GM21515 (cell line): ENCODE results near the gene CKB.

Experiments used
- ATAC-seq: cut with Tn5 transposase; IDR thresholded peaks from one replicate; pipeline ENCODE4 v1.9.1; 2021; ENCODE audit not compliant: unreplicated experiment

CKB gene

DNA sequence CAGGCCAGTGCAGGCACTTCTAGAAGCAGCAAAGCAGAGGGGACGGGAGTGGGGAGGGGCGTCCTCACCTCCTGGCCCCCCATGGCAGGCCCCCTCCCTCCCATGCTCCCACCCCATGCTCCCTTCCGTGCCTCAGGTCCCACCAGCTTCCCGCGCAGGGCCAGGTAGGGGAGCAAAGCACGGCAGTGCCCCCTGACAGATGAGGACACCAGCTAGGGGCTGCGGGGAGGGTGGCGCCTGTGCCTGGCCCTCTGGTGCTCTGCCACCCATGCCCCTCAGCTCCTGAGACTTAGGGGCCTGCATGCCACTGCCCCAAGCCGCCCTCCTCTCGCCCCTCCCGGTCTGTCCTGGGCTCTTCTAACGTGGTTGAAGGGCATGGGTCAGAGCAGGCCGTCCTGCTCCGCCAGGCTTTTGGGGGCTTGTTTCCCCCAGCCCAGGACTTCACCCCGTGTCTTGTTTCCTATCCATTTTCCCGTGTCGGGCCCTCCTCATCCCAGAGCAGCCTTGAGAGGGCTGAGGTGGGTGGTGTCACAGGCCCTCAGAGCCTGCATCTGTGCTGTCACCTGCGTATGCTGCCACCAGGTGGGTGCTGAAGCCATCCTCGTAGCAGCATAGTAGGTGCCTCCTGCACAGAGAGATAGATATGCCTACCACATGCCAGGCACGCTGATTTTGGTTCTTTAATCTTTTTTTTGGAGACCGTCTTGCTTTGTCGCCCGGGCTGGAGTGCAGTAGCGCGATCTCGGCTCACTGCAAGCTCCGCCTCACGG is 16.6 kb upstream of the CKB start:
- no peak for ATAC-seq

DNA sequence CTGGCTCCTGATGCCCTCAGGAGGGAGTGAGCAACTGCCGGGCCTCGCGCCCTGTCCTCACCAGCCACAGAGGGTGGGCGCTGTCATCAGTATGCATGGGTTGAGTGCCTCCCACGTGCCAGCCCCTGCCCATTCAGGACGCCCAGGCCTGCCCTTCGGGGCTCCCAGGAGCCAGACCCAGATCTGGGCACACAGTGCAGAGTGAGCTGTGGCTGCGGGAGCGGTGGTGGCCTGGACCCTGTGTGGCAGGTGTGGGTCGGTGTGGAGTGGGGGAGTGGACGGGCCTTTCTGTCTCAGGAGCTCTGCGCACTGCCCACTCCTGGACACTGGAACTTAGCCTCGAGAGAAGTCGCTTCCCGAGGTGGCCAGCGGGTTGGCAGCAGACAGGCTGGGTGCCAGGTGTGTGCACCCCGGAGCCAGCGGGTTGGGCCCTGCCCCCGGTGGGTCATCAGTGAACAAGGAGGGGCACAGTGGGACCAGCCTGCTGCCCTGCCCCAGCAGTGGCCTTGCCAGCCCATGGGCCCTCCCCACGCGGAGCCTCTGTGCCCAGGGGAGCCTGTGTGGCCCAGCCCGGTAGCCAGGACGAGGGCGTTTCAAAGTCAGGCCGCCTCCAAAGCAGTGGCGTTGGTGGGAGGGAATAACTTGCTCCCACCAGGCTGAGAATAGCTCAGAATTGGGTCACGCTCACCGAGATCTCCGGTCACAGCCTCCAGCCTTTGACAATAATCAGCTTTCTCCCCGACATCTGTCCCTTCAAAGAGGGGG is 15.8 kb upstream of the CKB start:
- ATAC-seq = no peak

DNA sequence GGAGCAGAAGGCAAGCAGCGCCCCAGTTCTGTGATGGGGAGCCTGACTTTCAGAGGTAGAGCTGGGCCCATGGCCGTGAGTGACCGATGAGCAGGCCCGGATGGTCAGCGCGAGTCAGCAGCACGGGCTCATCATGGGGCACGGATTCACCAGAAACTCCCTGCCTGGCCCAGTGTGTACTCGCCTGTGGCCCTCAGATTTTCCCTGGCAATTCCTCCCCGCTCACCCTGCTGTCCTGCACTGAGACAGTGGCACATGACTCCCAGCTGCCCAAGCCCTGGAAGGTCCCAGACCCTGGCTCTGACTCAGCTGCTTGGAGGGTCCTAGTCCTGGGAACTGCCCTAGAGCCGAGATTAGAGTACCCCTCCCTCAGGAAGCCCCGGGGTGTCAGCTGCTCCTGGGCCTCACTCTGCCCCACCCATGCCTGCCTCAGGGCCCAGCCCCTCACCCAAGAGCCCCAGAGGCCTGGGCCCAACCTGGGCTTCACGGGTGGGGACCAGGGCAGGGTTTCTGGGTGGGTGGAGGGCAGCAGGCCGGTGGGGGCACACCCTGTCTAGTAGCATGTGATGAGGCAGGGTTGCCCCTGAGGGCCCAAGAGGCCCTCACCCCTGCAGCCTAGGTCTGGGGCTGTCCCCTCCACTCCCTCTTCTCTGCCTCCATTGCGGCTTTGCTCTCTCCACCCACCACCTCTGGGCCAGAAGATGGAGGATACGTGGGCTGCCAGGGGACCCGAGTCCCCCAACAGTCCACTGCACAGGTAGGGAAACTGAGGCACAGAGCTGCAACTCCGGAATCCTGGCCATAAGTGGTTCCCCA is 14.8 kb upstream of the CKB start:
- ATAC-seq = no peak

DNA sequence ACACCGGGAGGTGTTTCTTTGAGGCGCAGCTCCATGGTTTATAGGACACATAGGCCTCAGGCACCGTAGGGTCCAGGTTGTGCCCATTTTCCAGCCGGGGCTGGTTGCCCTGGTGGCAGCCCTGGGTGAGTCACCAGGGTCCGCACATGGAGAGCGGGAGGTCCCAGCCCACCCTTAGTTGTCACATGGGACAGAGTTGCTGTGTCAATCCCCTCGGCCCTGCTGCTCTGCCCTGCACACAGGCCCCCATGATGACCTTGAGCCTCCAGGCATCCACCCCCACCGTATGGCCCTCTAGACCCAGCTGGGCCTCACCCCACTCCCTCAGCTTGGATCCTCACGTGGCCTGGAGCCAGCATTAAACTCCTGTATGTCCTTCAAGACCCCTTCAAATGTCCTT is 14.1 kb upstream of the CKB start:
- no peak for ATAC-seq

DNA sequence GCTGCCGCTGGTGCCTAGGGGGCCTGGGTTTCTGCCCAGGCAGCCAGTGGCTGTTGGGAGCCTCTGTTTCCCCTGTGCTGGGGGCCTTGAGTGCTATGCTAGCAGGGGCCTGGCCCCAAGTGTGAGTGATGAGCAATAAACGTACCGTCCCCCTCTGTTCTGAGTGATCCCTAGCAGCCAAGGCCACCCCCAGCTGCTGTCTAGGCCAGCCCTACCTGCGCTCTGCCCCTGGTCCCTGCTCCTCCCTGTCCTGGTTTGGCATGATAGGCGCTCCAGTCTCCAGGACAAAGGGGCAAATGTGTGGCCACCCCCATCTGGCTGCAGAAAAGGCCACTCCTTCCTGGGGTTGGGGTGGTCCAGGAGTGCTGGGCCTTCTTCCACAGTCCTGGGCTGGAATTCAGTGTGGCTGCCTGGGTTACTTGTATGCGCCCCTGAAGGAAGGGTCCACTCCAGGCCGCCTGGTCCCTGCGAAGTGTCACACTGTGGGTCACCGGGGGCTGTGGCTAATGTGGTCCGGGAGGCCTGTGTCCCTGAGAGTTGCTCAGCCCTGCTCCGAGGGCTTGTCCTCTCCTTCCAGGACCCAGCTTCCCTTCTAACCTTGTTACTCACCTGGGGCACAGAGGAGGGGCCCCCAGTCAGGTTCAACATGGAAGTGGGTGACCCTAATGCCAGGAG is 13.4 kb upstream of the CKB start:
- no peak for ATAC-seq

DNA sequence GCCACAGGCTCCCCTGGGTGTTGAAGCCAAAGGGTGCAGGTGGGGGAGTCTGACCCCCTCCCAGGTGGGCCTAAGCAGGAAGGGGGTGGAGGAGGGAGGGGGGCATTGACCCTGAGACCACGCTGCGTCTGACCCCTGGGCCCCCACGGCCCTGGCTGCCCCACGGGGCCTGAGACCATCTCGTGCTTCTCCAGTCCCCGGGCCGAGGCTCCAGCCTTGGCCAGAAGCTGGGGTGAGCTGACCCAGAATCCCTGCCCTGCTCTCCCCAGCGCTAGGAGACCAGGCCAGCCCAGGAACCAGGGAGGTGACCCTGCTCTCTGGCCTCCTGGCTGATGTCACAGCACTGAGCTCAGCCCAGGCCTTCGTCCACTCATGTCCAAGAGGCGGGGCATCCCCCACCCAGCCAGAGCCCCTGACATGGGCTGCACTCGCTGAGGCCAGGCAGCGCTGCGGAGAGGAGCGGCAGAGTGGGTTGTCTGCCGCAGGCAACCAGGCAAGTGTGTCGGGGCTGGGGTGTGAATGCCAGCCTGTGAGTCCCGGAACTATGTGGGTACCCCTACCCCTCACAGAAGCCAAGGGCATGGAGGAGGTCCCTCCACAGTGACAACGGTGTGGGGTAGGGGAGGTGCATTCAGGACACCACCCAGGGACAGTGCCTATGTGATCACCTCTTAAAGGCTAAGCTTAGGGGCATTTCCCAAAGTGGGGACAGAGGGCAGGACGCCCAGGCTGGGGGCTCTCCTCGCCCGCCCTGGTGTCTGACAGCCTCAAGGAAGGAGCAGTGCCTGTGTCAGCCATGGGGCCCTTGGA is 12.7 kb upstream of the CKB start:
- no peak for ATAC-seq

DNA sequence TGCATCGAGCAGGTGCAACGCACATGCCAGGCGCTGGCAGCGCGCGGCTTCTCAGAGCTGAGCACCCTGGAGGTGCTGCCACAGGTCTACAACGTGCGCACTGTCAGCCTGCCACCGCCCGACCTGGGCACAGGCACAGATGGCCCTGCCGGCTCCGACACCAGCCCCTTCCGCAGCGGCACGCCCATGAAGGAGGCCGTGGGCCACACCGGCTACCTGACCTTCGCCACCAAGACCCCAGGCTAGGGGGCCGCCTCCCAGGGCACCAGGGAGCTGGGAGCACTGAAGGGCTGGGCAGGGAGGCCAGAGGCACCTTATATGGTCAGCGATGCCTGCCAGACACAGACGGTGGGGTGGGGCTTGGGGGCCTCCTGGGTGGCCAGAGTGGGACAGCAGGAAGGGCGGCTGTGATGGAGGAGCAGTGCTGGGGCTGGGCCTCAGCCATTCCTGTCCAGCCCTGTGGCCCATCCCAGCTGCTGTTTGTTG is 12.0 kb upstream of the CKB start:
- ATAC-seq = no peak

DNA sequence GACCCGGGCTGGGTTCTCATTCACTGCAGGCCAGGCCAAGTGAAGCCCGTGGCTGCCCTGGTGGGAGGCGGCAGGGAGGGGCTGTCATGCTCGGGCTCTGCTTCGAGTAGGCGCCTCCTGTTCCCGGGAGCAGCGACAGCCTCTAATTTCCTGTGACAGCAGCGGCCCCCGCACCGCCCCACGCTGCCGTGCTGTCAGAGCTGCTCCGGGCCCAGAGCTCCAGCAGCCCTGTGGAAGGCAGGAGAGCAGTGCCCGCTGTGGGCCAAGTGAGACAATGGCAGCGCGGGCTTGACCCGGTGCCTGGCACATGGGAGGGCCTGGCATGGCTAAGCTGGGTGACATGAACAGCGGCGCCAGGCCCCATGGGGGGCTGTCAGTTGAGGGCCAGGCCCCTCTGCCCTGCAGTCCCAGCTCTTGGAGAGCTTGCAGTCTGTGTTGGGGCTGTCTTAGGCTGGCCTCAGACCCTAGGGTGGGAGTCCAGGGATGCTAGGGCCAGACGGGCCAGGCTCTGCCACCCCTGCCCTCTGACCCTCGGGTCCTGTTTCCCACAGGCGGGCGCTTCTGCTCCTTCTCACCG is 11.5 kb upstream of the CKB start:
- no peak for ATAC-seq

DNA sequence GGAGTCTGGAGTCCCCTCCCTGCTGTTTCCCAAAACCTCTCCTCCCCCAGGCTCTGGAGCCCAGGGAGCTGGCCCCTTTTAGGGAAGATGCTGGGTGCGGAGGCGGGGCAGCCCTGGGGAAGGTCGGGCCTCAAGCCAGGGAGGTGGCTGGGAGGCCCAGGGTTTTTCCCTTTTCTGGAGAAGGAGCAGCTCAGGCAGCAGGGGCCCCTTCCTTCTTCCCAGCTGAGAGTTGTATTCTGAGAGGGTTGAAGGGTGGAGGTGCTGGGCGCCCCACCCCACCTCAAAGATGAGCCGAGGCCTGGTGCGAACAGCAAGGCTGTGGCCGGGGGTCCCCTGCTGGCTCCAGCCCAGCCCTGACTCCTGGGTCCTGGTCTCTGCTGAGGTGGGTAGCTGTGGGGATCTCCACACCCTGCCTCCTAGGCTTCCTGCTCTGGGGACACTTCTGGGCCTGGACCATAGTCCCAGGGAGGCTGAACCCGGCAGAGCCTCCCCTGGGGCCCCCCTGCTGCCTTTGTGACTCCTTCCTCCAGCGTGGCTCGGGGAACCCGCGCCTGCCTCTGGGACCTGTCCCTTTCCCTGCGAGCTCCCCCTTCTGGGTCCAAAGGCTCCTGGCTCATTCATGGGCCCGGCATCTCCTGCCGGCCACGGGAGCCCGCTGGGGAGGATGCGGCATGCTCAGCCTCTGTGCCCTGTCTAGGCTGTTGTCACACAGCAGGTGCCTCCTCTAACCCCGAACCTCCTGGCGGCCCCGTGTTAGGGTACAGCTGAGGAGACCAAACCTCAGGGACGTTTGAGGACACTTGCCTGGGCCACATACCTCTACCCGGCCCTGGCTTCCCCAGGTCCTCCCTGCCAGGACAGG is 10.7 kb upstream of the CKB start:
- no peak for ATAC-seq

DNA sequence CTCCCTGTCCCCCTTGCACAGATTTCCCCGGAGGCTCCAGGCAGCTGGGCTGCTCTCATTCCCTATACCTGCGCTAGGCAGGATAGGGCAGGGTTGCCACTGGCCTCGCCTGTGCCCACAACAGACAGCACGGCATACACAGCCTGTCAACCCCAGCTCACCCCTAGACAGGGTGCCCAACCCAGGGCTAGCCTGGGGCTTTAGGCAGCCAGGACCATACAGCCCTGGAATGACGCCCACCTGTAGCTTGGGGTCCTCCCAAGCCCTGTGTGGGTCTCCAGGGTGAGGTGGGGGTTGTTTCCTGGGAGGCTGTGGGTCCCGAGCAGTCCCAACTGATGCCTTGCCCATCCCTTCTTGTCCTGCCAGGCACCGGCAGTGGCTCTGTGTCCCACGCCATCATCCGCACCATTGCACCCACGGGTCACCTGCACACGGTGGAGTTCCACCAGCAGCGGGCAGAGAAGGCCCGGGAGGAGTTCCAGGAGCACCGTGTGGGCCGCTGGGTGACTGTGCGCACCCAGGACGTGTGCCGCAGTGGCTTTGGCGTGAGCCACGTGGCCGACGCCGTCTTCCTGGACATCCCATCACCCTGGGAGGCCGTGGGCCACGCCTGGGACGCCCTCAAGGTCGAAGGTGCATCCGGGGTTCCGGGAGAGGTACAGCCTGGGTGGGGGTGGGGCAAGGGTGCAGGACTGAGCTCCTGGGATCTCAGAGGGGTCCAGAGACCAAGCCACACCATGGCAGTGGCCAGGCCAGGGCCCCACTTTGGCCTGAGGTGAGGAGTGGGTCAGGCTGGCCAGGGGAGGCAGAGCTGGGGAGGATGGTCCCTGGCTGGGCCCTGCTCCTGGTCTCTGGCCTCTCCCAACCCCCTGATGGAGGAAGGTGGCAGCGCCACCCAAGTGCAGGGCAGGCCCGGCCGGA is 9.8 kb upstream of the CKB start:
- no peak for ATAC-seq

DNA sequence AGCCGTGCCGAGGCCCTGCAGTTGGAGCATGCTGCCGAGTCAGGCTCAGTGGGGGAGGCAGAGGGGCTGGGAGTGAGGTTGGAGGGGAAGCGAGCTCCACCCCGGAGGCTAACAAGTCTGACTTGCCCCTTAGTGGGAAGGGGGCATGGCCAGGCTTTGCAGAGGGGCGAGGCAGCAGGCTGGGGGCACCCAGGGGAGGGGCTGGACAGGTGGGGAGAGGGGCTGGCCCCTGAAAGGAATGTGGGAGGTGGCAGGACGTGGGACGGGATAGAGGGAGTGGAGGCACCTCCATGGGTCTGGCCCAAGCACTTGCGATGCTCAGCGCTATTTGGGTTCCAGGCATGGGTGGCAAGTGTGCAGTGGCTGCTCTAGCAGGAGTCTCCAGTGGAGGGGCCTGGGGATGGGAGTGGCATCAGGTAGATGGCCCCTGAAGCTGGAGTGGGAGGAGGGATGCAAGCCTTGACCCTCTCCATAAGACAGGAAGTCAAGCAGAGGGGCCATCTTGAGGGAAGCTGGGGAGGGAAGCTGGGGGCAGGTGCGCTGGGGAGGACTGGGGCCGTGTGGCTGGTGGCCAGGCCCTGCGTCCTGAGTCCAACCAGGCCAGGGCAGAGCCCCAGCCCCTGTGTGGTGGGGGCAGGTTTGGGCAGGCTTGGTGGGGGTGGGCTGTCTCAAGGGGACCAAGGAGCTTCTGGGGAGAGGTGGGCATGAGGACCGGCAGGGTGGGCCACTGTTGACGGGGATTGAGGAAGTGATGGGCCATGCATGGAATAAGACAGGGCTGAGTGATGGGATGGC is 9.0 kb upstream of the CKB start:
- ATAC-seq = no peak

DNA sequence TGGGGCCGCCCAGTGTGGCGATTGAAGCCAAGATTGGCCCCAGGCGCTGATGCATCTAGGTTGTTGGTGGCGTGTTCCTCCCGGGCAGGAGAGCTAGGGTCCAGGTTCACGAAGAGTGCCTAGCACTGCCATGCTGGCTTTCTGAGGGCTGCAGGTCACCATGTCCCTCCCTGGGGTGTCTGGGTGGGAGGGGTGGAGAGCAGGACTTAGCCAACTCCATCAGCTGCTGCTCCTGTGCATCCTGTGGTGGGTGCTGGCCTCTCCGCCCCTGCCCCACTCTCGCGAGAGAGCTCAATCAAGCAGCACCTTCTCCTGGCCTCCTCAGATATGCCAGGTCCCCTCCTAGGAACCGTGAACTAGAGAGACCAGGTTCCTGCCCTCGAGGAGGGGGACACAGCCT is 8.2 kb upstream of the CKB start:
- no peak for ATAC-seq

DNA sequence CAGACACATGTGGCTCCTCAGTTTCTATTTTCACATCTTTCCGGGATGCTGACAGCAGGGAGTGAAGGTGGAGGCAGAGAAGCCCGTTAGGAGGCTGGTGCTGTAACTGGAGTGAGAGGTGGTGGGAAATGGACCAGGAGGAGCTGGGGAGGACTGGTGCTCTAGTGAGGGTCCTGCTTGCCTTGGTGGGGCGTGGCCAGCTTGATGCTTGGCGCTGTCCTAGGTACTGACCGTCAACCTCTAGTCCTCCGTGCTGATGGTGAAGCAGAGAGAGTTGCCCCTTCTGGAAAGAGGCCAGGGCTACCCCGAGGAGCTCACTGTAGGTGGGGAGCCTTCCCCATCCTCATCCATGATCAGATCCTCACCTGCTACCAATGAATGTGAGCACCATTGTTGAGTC is 7.8 kb upstream of the CKB start:
- ATAC-seq = no peak

DNA sequence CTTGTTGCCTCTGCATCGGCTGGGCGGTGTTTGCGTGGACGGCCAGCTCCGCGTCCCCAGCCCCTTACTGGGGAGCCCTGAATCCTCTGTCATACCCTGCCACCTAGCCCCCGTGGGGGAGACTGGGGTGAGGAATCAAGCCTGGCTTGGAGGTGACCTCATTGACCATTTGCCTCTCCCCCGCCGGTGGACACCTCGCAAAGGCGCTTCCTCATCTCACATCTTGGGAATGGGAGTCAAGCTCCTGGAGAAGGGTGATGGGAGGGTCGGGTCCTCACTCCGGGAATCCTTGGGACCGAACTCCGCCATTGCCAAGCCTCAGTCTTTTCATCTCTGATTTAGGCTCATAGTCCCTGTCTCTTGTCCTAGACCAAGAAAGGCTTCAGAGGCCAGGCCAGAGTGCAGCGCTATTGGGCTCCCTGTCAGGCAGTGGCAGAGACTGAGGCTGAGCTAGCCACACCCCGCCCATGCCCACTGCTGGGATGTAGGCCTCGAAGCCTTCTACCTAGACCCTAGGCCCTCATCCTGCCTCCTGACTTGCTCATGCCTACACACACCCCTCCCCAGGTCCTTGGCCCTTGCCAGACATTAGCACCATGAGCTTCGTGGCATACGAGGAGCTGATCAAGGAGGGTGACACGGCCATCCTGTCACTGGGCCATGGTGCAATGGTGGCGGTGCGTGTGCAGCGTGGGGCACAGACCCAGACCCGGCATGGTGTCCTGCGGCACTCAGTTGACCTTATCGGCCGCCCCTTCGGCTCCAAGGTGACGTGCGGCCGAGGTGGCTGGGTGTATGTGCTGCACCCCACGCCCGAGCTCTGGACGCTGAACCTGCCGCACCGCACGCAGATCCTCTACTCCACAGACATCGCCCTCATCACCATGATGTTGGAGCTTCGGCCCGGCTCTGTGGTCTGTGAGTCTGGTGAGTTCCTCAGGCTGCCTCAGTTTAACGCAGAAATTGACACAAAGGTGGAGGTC is 7.0 kb upstream of the CKB start:
- ATAC-seq = no peak

DNA sequence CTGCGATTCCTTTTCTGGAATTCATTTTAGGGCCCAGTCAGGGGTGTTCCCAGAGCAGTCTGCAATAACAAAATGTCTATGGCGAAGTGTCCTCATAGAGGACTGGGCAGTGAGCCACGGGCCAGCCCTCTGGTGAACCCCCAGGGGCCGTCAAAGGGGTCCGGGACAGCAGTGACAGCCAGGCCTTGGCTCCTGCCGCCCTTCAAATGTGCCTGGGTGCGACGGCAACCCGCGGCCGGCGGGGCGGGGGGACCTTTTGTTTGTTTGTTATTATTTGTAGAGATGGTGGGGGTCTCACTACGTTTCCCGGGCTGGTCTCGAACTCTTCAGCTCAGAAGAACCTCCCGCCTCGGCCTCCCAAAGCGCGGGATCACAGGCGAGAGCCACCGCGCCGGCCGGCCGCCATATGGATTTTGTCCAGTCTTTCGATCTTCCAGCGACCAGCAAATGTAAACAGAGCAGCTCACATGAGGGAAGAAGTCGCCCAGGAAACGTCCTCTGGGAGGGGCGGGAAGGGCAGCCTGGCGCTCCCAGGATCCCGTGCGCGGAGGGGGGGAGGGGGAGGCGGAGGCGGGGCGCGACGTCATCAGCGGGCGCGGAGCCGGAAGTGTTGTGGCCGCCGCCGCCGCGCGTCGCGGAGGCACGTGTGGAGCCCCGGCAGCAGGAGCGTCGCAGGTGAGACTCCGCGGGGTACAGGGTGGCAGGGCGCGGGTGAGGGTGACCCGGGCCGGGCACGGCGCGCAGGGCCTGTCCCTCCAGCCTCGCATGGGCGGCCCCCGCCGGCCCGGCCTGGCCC is 6.2 kb upstream of the CKB start, which contains the start of gene TRMT61A:
TSS of gene TRMT61A (plus strand) at position 610 of the 796 bp plus-strand sequence. CDS start 783 bp downstream, outside the sequence.
- ATAC-seq = no peak
